K562 (cell line): ENCODE measurements around the gene LAMB1. TPM values are rescaled to one million over a fixed set of nuclear protein-coding genes. Genes with fewer than 3 reads are reported as not detected.

Experiments
- BRCA1 ChIP-seq, 2 experiments: fragments of 450-650 bp in 1 of 2; sonication (generic) in 1 of 2; formaldehyde crosslinking in 1 of 2; IDR thresholded peaks; 2 replicates each; pipeline versions ENCODE4 v1.5.0 to v1.6.1; 2017 to 2020; ENCODE audit warnings: mild to moderate bottlenecking in 1 of 2, missing genetic modification reagents in 1 of 2
- CTBP1 ChIP-seq: fragments of 450-650 bp; IDR thresholded peaks from 2 replicates; pipeline ENCODE4 v1.6.1; 2016; ENCODE audit warnings: borderline replicate concordance
- FUS ChIP-seq: fragments of 200-400 bp; formaldehyde crosslinking; optimal IDR thresholded peaks from 2 replicates; pipeline ENCODE3; 2017; ENCODE audit warnings: low read depth, low read length
- GATA2 ChIP-seq: sonication (generic); formaldehyde crosslinking; IDR thresholded peaks from 2 replicates; pipeline ENCODE4 v1.4.0; 2020; ENCODE audit warnings: mild to moderate bottlenecking, missing genetic modification reagents
- ILK ChIP-seq: fragments of 450-650 bp; IDR thresholded peaks from 2 replicates; pipeline ENCODE4 v1.6.1; 2016; ENCODE audit warnings: missing genetic modification characterization, low read depth, mild to moderate bottlenecking, missing compliant biosample characterization, moderate library complexity, borderline replicate concordance
- LARP7 ChIP-seq: fragments of 450-650 bp; IDR thresholded peaks from 2 replicates; pipeline ENCODE4 v1.6.1; 2016
- MED1 ChIP-seq: sonication (generic); formaldehyde crosslinking; IDR thresholded peaks from 2 replicates; pipeline ENCODE4 v1.8.1; 2023; ENCODE audit warnings: missing genetic modification reagents, borderline replicate concordance
- PKNOX1 ChIP-seq: fragments of 450-650 bp; IDR thresholded peaks from 2 replicates; pipeline ENCODE4 v1.6.1; 2016
- POLR2H ChIP-seq: IDR thresholded peaks from 2 replicates; pipeline ENCODE4 v1.6.1; 2016; ENCODE audit warnings: missing genetic modification characterization, low read depth, mild to moderate bottlenecking, control low read depth, missing compliant biosample characterization, moderate library complexity
- PYGO2 ChIP-seq: fragments of 450-650 bp; IDR thresholded peaks from 2 replicates; pipeline ENCODE4 v1.6.1; 2016; ENCODE audit warnings: mild to moderate bottlenecking, missing genetic modification characterization, moderate library complexity, missing compliant biosample characterization
- RBBP5 ChIP-seq: fragments of 200-600 bp; sonication (generic); IDR thresholded peaks from 2 replicates; pipeline ENCODE4 v1.6.1; 2012; ENCODE audit warnings: borderline replicate concordance, mild to moderate bottlenecking, low read length, control low read depth, inconsistent platforms; ENCODE audit not compliant: insufficient read depth, poor library complexity, severe bottlenecking
- REST ChIP-seq, 2 experiments: fragments of 450-650 bp; formaldehyde crosslinking in 1 of 2; IDR thresholded peaks; 2 replicates each; pipeline versions ENCODE4 v1.4.0 to v1.6.1; 2014 to 2020; ENCODE audit warnings: mild to moderate bottlenecking in 2 of 2, borderline replicate concordance in 1 of 2, low read depth in 1 of 2
- SLC30A9 ChIP-seq: fragments of 250-450 bp; sonication (Bioruptor Pico); IDR thresholded peaks from 2 replicates; pipeline ENCODE4 v1.8.0; 2022; ENCODE audit warnings: mild to moderate bottlenecking, moderate library complexity
- SMAD1 ChIP-seq: fragments of 150-350 bp; IDR thresholded peaks from 2 replicates; pipeline ENCODE4 v1.6.1; 2014; ENCODE audit warnings: low read length, low read depth; ENCODE audit not compliant: partially characterized antibody
- STAG1 ChIP-seq: sonication (generic); formaldehyde crosslinking; IDR thresholded peaks from 2 replicates; pipeline ENCODE4 v1.5.0; 2020; ENCODE audit warnings: missing genetic modification reagents, borderline replicate concordance
- TEAD4 ChIP-seq, 2 experiments: sonication (generic) in 1 of 2; formaldehyde crosslinking in 1 of 2; IDR thresholded peaks; 2 replicates each; pipeline versions ENCODE4 v1.6.1 to v1.8.0; 2012 to 2022; ENCODE audit warnings: borderline replicate concordance in 1 of 2, inconsistent platforms in 1 of 2, low read length in 1 of 2, mild to moderate bottlenecking in 1 of 2, missing genetic modification reagents in 1 of 2
- ZNF184 ChIP-seq: sonication (generic); formaldehyde crosslinking; IDR thresholded peaks from 2 replicates; pipeline ENCODE4 v1.5.0; 2020; ENCODE audit warnings: missing genetic modification reagents
- ZNF24 ChIP-seq: fragments of 450-650 bp; IDR thresholded peaks from 2 replicates; pipeline ENCODE4 v1.6.1; 2016
- polyA plus RNA-seq, 8 experiments: library from polyadenylated mRNA; depleted of rRNA in 4 of 8; stranded (reverse) in 5 of 8; unstranded in 3 of 8; fragments of >200 nt; fragmentation: Nextera tagmentation in 2 of 8; fragmentation: Illumina TruSeq in 1 of 8; extraction: Ambion mirVana in 2 of 8; extraction: Trizol in 1 of 8; gene quantifications; 2 replicates each; pipeline versions ENCODE4 v1.2.1 to v1.2.3, GENCODE V29; 2011 to 2014; ENCODE audit warnings: inconsistent platforms in 1 of 8, missing spikeins in 1 of 8
- total RNA-seq, 7 experiments: library from RNA; depleted of rRNA in 6 of 7; stranded (reverse); fragments of >200 nt in 6 of 7; fragmentation: Illumina TruSeq in 2 of 7; extraction: Trizol in 2 of 7; gene quantifications; 2 replicates each; pipeline versions ENCODE4 v1.2.1 to v1.2.3, GENCODE V29; 2011 to 2021; ENCODE audit warnings: low replicate concordance in 1 of 7

The LAMB1 gene
- total and polyA plus RNA-seq, 9 of the 15 experiments (the other 6 are each of a cell fraction or from before 2014, with no cell fraction given): 6.0 to 17.7 (median 12.3) TPM

- TF ChIP-seq MED1 (CRISPR knock-in tag) (no peak), ILK (tag) (no peak), ZNF24 (0 out of 2 replicates have a peak, but pooled peaks have one; percentile 38), REST (IDR thresholded peaks at IDR 0.05; ENCODE audit: borderline replicate concordance) (no peak), REST (CRISPR knock-in tag; IDR thresholded peaks at IDR 0.05; ENCODE audit: low read depth) (no peak), RBBP5 (peak; percentile 46), TEAD4 (IDR thresholded peaks at IDR 0.05; ENCODE audit: low read length) (peak; percentile 95), TEAD4 (CRISPR knock-in tag; IDR thresholded peaks at IDR 0.05; ENCODE audit: borderline replicate concordance) (no peak), PYGO2 (tag) (no peak), BRCA1 (IDR thresholded peaks at IDR 0.05) (no peak), BRCA1 (CRISPR knock-in tag; IDR thresholded peaks at IDR 0.05) (no peak), SLC30A9 (no peak), STAG1 (no peak), POLR2H (tag) (no peak), FUS (no peak), ZNF184 (CRISPR knock-in tag) (no peak), PKNOX1 (peak; percentile 79), CTBP1 (peak; percentile 72; the same call in 1 of the 2 replicates), GATA2 (peak; percentile 79; the same call in 1 of the 2 replicates), LARP7 (no peak), SMAD1 (peak; percentile 90)
These were observed 9.8 kb upstream of the LAMB1 start (continued) for GRCh38 chr7:108012499-108013430.
